GM21423 (cell line): ENCODE measurements around the gene ITGAE.
"Not testable (repeated sequence)": the region's sequence is repeated elsewhere in the genome, so short reads cannot be mapped to it uniquely, and the experiment has no call there.

Source experiments
- ATAC-seq: cut with Tn5 transposase; IDR thresholded peaks from one replicate; pipeline ENCODE4 v1.9.1; 2021; ENCODE audit warnings: mild to moderate bottlenecking, moderate library complexity; ENCODE audit not compliant: unreplicated experiment

ITGAE gene

DNA sequence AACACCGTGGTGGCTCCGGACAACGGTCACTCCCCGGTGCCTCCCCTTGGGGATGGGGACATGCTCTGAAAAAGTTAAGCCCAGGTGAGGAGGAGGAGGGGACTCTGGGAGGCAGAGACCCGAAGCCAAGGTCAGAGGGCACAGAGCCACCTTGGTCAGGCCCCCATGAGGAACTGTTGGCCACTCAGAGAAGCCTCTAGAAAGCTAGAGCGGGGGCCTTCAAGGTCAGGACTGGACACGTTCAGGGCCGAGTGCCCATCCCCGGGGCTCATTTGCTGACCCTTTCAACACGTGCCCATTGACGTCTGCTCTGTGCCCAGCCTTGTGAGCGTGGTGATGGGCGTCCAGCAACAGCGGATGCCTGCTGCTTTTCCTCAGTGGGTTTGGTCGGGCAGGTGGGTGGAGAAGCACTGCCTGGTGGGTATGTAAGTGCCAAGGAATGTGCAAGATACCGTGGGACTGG is 39.0 kb downstream of the ITGAE start:
- no peak for ATAC-seq

DNA sequence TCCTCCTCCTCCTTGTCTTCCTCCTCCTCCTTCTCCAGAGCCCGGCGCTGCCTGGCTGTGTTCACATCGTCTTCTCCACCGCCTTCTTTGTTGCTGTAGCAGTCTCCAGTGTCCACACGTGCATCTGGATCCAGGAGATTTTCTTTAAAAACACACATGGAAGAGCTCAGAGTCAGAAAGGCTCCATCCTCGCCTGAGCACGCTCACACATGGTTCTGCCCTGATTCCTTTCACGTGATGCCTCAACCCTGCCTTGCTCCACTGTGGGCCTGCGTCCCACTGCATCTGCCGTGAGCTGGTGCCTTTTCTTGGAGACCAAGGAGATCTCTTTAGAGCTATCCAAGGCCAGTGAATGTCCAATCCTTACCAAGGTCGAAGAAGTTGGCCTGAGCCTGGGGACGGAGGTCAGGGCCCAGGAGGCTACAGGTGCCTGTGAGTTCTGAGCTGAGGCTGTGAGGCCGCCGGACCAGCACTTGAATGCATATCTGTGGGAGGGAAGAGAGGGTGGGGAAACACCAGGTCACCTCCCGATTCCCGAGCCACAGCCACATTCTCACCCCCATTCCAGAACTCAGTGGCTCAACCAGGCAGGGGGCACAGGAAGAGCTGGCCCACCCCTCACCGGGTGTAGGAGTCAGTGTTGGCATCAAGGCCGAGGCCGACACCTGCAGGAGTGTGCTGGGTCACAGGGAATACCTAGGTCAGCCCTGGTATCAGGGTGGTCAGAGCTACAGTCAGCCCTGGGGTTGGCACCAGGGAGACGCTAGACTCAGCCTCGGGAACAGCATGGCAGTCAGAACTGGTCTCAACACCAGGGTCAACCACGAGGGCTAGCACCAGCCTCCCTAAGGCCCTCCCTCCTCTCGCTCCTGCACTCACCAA is 39.7 kb downstream of the ITGAE start:
- no peak for ATAC-seq

DNA sequence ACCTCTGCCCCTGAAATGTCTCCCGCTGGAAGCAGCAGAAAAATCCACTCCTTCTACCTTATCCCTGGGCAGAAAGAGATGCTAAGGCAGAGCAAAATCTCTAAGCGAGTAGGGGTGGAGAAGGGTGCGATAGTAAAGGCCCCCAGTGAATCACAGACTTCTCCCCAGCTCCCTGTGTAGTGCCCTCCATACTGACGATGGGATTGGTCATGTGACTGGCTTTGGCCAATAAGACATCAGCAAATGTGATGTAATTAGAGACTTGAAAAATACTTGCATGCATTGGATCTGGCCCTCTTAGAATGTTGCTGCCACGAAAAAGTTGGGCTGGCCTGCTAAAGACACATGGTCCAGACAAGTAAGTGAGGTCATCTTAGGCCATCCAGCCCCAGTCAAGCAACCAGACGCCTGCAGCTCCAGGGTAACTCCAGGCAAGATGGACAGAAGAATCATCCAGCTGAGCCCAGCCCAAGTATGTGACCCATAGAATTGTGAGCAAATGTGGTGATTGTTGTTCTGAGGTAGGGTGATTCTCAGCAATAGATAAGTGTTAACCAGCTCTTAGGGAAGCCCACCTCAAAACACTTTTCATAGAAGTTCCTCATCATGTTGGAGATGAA is 41.3 kb downstream of the ITGAE start:
- no peak for ATAC-seq

DNA sequence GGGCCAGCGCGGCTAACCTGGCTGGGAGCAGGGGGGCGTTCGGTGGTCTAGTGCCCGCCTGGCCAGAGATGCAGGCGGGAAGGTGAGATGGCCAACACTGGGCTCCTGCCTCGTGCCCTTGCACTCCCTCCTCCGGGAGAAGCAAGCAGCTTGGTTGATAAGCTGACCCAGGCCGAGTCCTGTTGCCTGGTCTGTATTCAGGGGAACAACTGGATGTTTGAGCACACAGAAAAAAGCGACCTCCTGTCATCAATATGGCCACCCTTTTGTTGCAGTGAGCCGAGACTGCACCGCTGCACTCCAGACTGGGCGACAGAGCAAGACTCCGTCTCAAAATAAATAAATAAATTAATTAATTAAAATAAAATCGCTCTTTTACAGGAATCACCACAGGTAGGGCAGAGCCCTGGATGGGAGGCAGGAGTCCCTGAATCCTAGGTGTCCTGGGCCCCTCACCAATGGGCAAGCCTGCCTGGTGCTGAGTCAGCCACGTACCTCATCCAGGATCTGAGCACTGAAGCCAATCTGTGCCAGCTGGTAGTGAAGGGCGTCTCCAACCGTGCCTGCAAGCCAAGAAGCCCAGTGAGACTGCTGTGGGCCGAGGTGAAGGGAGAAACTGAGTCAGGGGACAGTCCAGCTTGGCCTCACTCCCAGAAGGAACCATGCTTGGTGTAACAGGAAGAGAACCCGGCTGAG is 45.5 kb downstream of the ITGAE start:
- ATAC-seq = no peak

DNA sequence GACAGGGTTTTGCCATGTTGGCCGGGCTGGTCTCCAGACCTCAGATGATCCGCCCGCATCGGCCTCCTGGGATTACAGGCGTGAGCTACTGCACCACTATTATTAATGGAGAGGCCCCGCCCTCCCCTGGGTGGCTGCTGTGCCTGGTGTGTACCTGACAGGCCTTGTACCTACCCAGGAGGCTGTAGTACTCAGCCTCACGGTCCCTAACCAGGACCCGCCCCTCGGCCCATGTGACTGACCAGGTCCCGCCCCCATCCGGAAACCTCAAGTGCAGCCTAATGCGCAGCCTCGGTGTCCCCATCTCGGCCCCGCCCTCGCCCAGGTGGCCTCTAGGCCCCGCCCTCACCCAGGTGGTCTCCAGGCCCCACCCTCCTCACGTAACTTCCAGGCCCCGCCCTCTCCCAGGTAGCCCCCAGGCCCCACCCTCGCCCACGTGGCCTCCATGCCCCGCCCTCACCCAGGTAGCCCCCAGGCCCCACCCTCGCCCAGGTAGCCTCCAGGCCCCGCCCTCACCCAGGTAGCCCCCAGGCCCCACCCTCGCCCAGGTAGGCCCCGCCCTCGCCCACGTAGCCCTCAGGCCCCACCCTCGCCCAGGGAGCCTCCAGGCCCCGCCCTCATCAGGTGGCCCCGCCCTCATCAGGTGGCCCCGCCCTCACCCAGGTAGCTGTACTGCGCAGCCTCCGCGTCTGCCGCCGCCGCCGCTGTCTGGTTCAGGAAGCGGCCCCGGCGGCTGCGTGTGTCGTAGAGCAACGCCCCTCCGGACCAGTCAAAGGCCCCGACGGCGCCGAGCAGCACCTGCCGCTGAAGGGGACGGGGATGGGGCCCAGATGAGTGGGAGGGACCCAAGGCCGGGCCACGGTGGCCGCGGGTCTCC is 46.3 kb downstream of the ITGAE start:
- peak; percentile 60 for ATAC-seq

DNA sequence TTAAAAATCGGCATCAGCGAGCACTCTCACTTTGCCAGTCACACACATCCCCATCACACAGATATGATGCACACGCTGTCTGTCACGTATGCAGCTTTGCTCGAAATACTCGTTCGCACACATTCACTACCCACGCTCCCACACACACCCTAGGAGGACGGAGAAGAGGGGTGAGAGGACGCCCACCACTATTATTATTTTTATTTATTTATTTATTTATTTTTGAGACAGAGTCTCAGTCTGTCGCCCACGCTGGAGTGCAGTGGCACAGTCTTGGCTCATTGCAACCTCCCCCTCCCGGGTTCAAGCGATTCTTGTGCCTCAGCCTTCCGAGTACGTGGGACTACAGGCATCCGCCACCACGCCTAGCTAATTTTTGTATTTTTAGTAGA is 46.9 kb downstream of the ITGAE start:
- no peak for ATAC-seq

DNA sequence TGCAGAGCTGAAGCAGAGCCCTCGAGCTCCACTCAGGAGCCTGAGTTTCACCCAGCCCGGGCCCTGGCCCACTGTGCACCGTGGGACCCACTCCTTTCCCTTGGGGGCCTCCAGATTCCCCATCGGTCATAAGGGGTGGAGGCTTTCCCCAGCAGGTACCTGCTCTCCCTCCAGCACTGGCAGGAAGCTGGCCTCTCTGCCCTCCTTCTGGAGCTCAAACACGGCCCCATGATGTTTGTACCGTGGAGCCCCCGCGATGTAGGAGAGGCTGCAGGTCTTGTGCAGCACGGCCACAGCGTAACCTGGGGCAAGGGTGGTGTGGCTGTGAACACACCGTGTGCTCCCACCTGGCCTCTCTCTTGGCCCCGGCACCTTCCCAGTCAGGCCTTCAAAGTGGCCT is 47.4 kb downstream of the ITGAE start:
- no peak for ATAC-seq

DNA sequence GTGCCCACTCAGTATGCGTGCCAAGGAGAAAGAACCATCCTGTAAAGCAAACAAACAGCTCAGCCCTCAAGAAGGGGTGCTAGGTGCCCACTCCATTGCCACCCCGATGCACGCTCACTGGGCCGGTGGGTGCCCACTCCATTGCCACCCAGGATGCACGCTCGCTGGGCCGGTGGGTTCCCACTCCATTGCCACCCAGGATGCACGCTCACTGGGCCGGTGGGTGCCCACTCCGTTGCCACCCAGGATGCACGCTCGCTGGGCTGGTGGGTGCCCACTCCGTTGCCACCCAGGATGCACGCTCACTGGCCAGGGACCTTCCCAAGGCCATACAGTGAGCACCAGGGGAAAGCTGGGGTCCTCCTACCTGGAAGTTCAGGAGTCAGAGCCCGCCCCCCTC is 49.2 kb downstream of the ITGAE start:
- ATAC-seq = no peak

DNA sequence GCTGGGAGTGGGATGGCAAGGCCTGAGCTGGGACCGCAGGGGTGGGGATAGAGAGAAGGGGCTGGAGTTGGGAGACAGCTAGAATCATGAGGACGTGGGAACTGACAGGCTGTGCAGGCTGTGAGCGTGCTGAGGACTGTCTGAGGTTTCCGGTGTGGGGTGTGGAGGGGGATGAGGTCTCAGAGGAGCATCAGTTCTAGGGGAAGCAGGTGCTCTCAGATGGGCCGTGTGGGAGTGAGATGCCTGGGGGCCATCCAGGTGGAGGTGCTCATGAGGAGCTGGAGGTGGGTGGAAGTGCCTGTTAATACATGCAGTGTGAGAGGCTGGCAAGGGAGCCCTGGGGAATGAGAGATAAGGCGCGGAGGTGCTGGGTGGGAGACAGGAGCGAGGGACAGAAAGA is 50.1 kb downstream of the ITGAE start:
- no peak for ATAC-seq

DNA sequence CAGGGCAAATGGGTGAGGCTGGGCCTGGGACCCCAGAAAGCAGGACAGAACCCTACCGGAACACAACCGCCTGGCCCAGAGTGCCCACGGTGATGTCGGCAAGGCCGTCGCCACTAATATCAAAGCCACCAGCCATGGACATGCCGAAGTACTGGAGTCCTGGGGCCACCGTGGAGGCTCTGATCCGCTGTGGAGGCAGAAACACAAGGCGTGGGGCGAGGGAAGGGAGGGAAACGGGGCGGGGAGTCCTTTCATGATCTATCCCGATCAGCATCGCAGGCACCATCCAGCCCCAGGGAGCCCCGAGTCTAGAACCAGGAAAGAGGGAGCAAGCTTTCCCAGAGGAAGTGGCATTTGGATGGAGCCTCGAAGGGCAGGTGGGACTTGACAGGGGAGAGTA is 50.7 kb downstream of the ITGAE start:
- ATAC-seq = no peak

DNA sequence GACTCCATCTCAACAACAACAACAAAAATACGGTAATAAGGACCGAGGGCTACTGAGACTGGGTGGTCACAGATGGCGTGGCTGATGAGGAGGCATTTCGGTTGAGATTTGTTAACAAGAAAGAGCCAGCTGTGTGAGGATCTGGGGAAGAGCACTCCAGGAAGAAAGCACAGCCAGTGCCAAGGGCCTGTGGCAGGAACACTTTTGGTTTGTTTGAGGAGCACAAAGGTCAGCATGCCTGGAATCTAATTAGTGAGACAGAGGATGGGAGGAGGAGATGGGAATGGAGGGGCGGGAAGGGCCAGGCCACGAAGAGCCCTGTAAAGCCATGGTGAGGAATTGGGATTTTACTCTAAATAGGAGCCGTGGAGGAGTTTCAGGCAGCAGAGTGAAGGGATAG is 52.4 kb downstream of the ITGAE start:
- ATAC-seq = no peak

DNA sequence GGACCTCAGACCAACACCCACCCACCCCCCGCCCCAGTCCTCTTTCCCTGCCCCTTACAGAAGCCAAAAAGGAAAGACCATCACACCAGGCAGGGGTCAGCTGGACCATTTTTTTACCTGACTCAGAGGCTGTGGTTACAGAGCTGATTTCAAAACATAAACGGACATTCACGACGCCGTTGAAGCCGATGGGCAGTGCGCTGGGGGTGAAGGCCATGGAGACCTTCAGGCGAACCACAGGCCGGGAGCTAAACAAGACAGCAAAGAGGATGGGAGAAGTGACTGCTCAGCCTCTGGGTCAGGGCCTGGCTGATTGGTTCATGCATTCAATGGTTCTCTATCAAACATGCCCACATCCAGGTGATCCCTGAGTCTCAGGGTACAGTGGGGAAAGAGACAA is 53.2 kb downstream of the ITGAE start:
- no peak for ATAC-seq

DNA sequence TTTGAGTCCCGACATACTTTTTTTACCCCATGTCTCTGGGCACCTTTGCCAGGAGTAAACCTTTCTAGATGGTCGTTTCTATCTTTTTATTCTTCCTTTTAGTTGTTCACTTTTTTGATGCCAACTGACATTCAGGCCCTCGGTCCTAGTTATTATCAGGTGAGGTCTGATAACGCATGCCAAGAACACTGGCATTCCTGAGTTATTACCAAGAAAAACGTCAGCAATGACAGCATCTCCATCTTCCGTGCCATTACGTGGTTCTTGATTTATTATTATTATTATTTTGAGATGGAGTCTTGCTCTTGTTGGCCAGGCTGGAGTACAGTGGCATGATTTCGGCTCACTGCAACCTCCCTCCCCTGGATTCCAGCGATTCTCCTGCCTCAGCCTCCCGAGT is 55.9 kb downstream of the ITGAE start:
- no peak for ATAC-seq

DNA sequence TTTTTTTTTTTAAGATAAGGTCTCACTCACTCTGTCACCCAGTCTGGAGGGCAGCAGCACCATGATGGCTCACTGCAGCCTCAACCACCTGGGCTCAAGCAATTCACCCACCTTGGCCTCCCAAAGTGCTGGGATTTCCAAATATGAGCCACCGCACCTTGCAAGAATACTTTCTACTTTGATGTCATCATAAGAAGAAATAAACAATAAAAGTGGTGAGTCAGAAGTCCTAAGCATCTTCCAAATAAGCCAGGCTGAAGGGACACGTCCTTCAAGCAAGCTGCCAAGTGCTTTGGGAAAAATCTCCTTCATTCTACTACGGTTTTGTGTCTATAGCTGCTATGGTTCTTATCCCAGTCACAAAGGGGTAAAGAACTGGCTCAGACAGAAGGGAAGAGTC is 57.0 kb downstream of the ITGAE start:
- ATAC-seq = no peak

DNA sequence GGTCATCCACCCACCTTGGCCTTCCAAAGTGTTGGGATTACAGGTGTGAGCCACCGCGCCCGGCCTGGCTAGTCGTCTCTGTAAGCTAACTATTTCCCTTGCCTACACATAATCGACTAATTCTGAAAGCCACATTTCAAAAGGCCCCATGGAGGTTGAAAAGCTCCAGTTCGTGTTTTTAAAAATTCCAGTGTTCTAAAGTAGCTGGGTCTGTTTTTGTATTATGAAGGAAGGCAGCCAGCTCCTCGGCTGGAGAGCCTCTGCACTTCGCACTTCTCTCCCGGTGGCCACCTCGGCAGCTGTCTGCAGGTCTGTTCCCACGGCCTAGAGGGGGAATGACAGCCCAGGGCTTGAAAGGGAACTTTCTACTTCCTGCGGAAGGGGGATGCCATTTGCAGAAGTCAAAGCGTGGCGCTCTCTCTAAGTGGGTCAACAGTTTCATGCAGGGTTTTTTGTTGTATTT is 60.3 kb downstream of the ITGAE start:
- ATAC-seq = peak; percentile 53

DNA sequence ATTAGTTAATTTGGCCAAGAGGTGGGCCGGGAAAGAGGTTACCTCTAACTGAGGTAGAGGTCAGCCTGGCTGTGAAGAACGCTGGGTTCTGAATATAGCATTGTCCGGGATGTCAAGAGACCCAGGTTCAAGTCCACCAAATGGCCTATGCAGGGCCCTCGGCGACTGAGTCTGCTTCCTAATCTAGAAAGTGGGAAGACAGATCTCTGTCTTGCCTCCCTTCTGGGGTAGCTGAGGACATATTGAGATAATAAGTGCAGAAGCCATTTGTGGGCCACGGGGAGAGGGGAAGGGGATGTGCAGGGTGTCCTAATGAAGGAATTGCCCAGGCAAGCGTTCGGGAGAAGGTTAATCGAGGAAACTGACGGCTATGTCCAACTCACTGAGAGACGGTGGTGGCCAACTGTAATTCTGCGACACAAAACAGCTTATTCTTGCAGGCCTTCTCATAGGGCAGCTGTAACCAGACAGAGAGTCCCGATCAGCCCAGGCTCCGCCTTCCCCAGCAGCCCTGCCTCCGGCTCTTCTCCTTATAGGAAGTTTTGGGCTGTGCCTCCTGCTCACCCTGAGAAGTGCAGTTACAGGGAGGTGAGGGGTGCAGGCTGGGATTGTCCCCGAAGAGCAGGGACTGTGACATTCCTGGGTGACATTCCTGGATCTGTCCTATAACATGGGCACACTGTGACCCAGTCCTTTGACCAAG is 61.4 kb downstream of the ITGAE start:
- ATAC-seq = no peak

DNA sequence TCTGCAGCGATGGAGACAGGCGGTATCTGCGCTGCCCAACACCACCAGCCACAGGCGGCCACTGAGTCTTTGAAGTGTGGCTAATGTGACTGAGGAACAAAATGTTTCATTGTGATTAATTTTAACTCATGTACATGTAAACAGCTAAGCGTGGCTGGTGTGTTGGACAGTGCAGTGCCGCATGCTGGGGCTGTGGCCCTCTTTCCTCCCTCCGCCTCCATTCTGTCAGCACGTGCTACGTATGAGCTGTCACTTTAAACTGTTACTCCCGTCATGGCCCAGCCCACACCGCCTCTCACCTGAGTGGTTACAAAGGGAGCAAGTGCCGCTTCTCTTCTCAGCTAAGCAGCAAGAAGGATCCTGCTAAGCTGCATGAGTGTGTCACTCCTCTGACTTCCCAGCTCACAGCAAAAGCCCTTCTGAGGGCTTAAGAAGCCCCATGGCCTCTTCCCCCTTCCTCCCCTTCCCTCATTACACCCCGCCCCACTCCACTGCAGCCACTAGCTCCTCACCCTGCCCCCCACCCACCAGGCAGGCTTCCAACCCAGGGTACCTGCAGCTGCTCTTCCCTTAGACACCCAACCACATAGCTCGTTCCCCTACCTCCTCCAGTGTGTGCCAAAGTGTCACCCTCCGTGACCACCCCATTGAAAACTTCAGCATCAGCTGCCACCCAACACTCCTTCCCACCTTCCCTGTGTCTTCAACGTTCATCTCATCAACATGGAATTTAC is 62.3 kb downstream of the ITGAE start:
- no peak for ATAC-seq

DNA sequence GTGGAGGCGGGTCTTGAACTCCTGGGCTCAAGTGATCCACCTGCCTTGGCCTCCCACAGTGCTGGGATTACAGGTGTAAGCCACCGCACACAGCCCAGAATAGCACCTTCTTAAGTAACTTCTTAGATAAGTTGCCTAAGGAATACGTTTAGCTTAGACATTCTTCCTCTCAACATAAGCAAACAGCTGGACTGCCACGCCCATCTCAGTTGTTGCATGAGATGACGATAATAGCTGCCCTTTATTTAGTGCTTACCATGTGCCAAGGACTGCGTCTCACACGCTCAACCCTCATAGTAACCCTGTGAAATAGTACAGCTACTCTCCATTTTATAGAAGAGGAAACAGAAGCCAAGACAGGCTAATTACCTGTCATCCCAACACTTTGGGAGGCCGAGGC is 65.5 kb downstream of the ITGAE start:
- ATAC-seq = no peak

DNA sequence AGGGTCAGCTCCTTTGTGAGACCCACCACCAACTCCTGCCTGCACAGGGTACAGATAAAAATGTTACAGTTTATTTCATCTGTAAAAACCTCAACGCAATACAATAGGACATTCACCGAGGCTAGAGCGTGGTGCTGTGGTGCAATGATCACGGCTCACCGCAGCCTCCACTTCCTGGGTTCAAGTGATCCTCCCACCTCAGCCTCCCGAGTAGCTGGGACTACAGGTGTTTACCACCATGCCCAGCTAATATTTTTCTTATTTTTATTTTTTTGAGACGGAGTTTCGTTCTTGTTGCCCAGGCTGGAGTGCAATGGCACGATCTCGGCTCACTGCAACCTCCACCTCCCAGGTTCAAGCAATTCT is 66.1 kb downstream of the ITGAE start:
- not testable (repeated sequence) for ATAC-seq

DNA sequence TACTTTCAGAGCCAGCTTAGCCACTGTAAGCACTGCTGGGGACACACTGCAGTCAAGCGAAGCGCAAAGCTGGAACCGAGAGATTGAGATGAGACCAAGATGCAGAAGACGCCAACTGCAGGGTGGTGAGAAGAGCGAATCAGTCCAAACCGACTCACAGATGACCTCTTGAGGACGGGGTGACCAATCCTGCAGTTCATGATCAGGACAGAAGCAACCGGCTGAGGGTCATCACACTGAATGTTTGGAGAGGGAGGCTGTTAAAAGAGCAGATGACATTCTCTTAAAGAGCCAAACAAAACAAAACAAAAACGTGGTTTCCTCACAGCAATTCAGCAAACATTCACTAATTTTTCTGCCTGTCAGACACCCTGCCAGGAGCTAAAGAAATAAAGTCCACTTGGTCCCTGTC is 68.8 kb downstream of the ITGAE start:
- no peak for ATAC-seq
